Endothelial cell of umbilical vein (primary cell): ENCODE data around the gene CCK.

Experiments
- CTCF ChIP-seq, 2 donors: IDR thresholded peaks; 1 replicate in 1 of 2; 2 replicates in 1 of 2; pipeline ENCODE4 v1.5.1; 2011; ENCODE audit warnings: low read length in 2 of 2, mild to moderate bottlenecking in 2 of 2, moderate library complexity in 2 of 2, control low read depth in 1 of 2, inconsistent platforms in 1 of 2, low read depth in 1 of 2; ENCODE audit not compliant: insufficient read depth in 1 of 2; ENCODE audit errors: extremely low read depth in 1 of 2
- EZH2 ChIP-seq: IDR thresholded peaks from 2 replicates; pipeline ENCODE4 v1.6.1; 2012; ENCODE audit warnings: borderline replicate concordance, low read depth, mild to moderate bottlenecking, moderate library complexity, low read length, inconsistent platforms; ENCODE audit not compliant: severe bottlenecking
- FOS ChIP-seq: IDR thresholded peaks from 2 replicates; pipeline ENCODE4 v1.6.1; 2011; ENCODE audit warnings: mild to moderate bottlenecking, low read length, moderate library complexity, borderline replicate concordance; ENCODE audit not compliant: insufficient read depth
- GATA2 ChIP-seq: IDR thresholded peaks from 2 replicates; pipeline ENCODE4 v1.7.0; 2011; ENCODE audit warnings: low read depth, mild to moderate bottlenecking, moderate library complexity, mixed read lengths, low read length; ENCODE audit not compliant: insufficient read length, insufficient read depth
- JUN ChIP-seq: IDR thresholded peaks from 2 replicates; pipeline ENCODE4 v1.6.1; 2011; ENCODE audit warnings: borderline replicate concordance, low read depth; ENCODE audit not compliant: insufficient read length, insufficient read depth
- MAX ChIP-seq: IDR thresholded peaks from 2 replicates; pipeline ENCODE4 v1.6.1; 2011; ENCODE audit not compliant: insufficient read depth, insufficient read length
- MYC ChIP-seq: IDR thresholded peaks from one replicate; pipeline ENCODE4 v1.6.1; 2011; ENCODE audit warnings: mild to moderate bottlenecking, low read depth, low read length
- POLR2A ChIP-seq: IDR thresholded peaks from 2 replicates; pipeline ENCODE4 v1.6.1; 2012; ENCODE audit warnings: low read depth, mild to moderate bottlenecking, control low read depth, low read length
- POLR2AphosphoS5 ChIP-seq: IDR thresholded peaks from 2 replicates; pipeline ENCODE4 v1.6.1; 2012; ENCODE audit warnings: low read depth, mild to moderate bottlenecking, control low read depth, low read length, moderate library complexity; ENCODE audit not compliant: insufficient read depth

- TF ChIP-seq CTCF (IDR thresholded peaks at IDR 0.05; ENCODE audit: extremely low read depth in 1 of 2, insufficient read depth in 1 of 2, low read depth in 1 of 2, low read length in 2 of 2), result no peak
- no peak for TF ChIP-seq POLR2A
- no peak for TF ChIP-seq EZH2
- TF ChIP-seq FOS, result no peak
- no peak for TF ChIP-seq POLR2AphosphoS5
- no peak for TF ChIP-seq MAX
- TF ChIP-seq JUN, result no peak
- no peak for TF ChIP-seq MYC
- no peak for TF ChIP-seq GATA2
Observed at GRCh38 chr3:42274266-42274665, 8.3 kb upstream of the CCK start.
